ENCODE results near the gene RALA.

The RALA gene

GRCh38 chr7:39615350-39615975, 7.9 kb upstream of the RALA start:
- DNase-seq, result no peak

GRCh38 chr7:39616138-39616537, 7.2 kb upstream of the RALA start:
- no peak for DNase-seq

GRCh38 chr7:39617005-39617404, 6.4 kb upstream of the RALA start:
- no peak for DNase-seq

GRCh38 chr7:39618868-39619267, 4.5 kb upstream of the RALA start:
- no peak for DNase-seq

GRCh38 chr7:39620486-39620885, 2.9 kb upstream of the RALA start:
- no peak for DNase-seq

- no peak for DNase-seq
These were observed 2.1 kb upstream of the RALA start for GRCh38 chr7:39621261-39621660.

GRCh38 chr7:39621784-39622411, 1.5 kb upstream of the RALA start:
- no peak for DNase-seq

GRCh38 chr7:39622609-39623008, 763 bp upstream of the RALA start:
- no peak for DNase-seq

- DNase-seq, result peak; percentile 27
These were observed 515 bp downstream of the RALA start for GRCh38 chr7:39623732-39624441.

GRCh38 chr7:39624442-39624807, 1.1 kb downstream of the RALA start:
- DNase-seq, result peak; percentile 27

- DNase-seq, result no peak
These were observed 1.7 kb downstream of the RALA start for GRCh38 chr7:39624935-39625694.

GRCh38 chr7:39631736-39632308, 8.4 kb downstream of the RALA start:
- no peak for DNase-seq

- no peak for DNase-seq
These were observed 10.4 kb downstream of the RALA start for GRCh38 chr7:39633563-39634477.

- DNase-seq, result no peak
These were observed 11.1 kb downstream of the RALA start for GRCh38 chr7:39634478-39634805.

GRCh38 chr7:39637400-39637799, 14.0 kb downstream of the RALA start:
- DNase-seq, result no peak

- DNase-seq, result no peak
These were observed 14.7 kb downstream of the RALA start for GRCh38 chr7:39637963-39638485.

- no peak for DNase-seq
These were observed 19.5 kb downstream of the RALA start for GRCh38 chr7:39642896-39643295.

GRCh38 chr7:39644170-39644569, 20.8 kb downstream of the RALA start:
- DNase-seq, result no peak

GRCh38 chr7:39645482-39646407, 22.4 kb downstream of the RALA start:
- no peak for DNase-seq

GRCh38 chr7:39647816-39648215, 24.4 kb downstream of the RALA start:
- no peak for DNase-seq

- DNase-seq, result no peak
These were observed 27.3 kb downstream of the RALA start for GRCh38 chr7:39650676-39651075.
